ENCODE data around the gene GRAMD1C.

GRCh38 chr3:113963879-113964278, 125.3 kb downstream of the GRAMD1C start:
- TF ChIP-seq, protein P1, sequence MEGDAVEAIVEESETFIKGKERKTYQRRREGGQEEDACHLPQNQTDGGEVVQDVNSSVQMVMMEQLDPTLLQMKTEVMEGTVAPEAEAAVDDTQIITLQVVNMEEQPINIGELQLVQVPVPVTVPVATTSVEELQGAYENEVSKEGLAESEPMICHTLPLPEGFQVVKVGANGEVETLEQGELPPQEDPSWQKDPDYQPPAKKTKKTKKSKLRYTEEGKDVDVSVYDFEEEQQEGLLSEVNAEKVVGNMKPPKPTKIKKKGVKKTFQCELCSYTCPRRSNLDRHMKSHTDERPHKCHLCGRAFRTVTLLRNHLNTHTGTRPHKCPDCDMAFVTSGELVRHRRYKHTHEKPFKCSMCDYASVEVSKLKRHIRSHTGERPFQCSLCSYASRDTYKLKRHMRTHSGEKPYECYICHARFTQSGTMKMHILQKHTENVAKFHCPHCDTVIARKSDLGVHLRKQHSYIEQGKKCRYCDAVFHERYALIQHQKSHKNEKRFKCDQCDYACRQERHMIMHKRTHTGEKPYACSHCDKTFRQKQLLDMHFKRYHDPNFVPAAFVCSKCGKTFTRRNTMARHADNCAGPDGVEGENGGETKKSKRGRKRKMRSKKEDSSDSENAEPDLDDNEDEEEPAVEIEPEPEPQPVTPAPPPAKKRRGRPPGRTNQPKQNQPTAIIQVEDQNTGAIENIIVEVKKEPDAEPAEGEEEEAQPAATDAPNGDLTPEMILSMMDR (IDR thresholded peaks at IDR 0.05), result no peak
- TF ChIP-seq EP300 (IDR thresholded peaks at IDR 0.05) (no peak), POLR2A (IDR thresholded peaks at IDR 0.05) (no peak)
